ENCODE results near the gene OR5K2. TPM values are rescaled to one million over a fixed set of nuclear protein-coding genes. Genes with fewer than 3 reads are reported as not detected.

OR5K2 gene
- total RNA-seq, 1 donor from 2014 or later: not detected

GRCh38 chr3:98521897-98522543 lies 24.5 kb downstream of the OR5K2 start:
- no peaks in the 10 kb centered on the region for H3K27me3 Mint-ChIP-seq (ENCODE audit: low read depth)
- peak overlapping the region; percentile 90 for H3K4me3 Mint-ChIP-seq
- H3K36me3 Mint-ChIP-seq (ENCODE audit: low read depth): peaks cover 9% of the 10 kb centered on the region
- peak overlapping the region; percentile 64 for H3K27ac Mint-ChIP-seq (ENCODE audit: unreplicated experiment)
- peaks cover 39% of the 10 kb centered on the region for H3K4me1 Mint-ChIP-seq
- peaks cover 2% of the 10 kb centered on the region for H3K9me3 Mint-ChIP-seq
- TF ChIP-seq, protein P1, sequence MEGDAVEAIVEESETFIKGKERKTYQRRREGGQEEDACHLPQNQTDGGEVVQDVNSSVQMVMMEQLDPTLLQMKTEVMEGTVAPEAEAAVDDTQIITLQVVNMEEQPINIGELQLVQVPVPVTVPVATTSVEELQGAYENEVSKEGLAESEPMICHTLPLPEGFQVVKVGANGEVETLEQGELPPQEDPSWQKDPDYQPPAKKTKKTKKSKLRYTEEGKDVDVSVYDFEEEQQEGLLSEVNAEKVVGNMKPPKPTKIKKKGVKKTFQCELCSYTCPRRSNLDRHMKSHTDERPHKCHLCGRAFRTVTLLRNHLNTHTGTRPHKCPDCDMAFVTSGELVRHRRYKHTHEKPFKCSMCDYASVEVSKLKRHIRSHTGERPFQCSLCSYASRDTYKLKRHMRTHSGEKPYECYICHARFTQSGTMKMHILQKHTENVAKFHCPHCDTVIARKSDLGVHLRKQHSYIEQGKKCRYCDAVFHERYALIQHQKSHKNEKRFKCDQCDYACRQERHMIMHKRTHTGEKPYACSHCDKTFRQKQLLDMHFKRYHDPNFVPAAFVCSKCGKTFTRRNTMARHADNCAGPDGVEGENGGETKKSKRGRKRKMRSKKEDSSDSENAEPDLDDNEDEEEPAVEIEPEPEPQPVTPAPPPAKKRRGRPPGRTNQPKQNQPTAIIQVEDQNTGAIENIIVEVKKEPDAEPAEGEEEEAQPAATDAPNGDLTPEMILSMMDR (conservative IDR thresholded peaks at IDR 0.05): no peak
- peak; percentile 22 for DNase-seq (ENCODE audit: low read depth, low spot score)

DNA sequence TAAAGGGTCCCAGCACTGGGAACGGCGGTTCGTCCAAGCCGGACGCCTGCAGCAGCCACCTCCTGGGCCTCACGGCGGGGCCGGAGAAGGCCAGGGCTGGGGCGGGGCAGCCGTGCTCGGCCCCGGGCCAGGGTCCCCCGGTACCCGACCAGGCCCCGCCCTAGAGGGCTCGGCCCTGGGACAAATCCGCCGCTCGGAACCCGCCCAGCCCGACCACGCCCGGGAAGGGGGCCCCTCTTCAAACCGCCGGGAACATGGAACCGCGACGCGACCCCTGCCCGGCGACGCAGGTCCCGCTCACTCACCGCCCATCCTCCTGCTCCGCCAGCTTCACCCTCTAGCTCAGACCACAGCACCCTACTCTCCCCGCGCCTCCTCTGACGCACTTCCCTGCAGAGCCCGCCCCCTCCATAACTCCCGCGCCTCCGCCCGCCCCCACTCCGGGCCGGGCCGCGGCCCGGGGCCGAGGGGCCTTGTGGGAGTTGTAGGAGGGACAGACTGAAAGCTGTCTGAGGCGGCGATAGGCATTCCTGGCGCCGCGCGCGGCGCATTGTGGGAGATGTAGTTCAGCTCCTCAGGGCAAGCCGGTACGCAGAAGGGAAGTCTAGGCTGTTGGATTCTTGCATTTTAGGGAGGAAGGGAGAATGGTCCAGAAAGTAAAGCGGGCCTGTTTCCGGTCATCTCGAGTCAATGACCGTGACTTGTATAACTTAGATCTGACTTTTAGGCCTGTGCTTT lies 25.2 kb downstream of the OR5K2 start, which contains the start of gene CLDND1:
Gene CLDND1 (minus strand): TSS at position 359 of the 738 bp plus-strand sequence. CDS start 1,478 bp downstream, outside the sequence.
- H3K9me3 Mint-ChIP-seq: peaks cover 2% of the 10 kb centered on the region
- H3K36me3 Mint-ChIP-seq (ENCODE audit: low read depth): peaks cover 9% of the 10 kb centered on the region
- peak within 1 kb of the TSS; percentile 90 for H3K4me3 Mint-ChIP-seq
- H3K27me3 Mint-ChIP-seq (ENCODE audit: low read depth): no peaks in the 10 kb centered on the region
- peak; percentile 88 for DNase-seq (ENCODE audit: low read depth, low spot score)
- peaks cover 39% of the 10 kb centered on the region for H3K4me1 Mint-ChIP-seq
- H3K27ac Mint-ChIP-seq (ENCODE audit: unreplicated experiment): peak within 1 kb of the TSS; percentile 97
- TF ChIP-seq, protein P1 (conservative IDR thresholded peaks at IDR 0.05): no peak

GRCh38 chr3:98525494-98525893 lies 28.0 kb downstream of the OR5K2 start:
- no peak for DNase-seq (ENCODE audit: low read depth, low spot score)
- Mint-ChIP-seq H3K9me3 (peaks cover 2% of the 10 kb centered on the region), H3K27ac (ENCODE audit: unreplicated experiment) (no peak overlapping the region), H3K36me3 (ENCODE audit: low read depth) (no peaks in the 10 kb centered on the region), H3K27me3 (ENCODE audit: low read depth) (no peaks in the 10 kb centered on the region), H3K4me3 (no peak overlapping the region), H3K4me1 (peaks cover 28% of the 10 kb centered on the region)
- TF ChIP-seq, protein P1 (conservative IDR thresholded peaks at IDR 0.05): no peak

DNA sequence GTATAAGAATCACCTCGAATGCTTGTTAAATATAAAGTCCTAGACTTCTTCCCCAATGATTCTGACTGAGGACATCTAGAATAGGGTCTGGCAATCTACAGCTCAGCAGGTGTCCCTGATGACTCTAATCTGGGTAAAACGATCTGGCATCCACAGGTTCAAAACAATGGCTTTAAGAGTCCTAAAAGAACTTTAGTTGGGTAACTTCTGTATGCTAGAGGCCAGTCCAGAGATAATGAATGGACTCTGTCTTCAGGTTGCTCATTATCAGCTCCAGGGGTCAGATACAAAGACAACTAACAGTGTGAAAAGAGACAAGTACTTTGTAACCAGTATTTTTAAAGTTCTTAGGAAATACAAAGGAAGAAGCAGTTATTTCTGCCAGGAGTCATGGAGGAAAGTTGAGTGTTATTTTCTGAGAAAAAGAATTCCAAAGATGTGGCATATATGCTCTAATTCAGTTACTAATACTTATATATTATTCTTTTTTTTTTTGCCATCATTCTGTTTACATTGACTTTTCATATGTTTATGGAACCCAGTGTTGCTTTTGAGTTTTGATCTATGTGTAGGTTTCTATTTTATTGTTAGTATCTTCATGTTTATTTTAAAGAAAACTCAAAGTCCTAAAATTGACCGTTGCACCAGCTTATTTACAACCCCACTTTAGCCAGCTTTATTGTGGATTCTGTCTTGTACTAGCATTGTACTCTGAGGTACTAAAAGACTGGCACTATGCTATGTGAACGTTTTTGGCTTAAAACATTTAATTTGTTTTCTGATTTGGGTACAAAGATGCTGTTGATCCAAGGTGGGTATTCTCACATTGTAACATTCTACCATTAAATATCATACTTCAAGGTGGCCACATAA lies 31.2 kb downstream of the OR5K2 start:
- no peak overlapping the region for H3K4me3 Mint-ChIP-seq
- H3K9me3 Mint-ChIP-seq: no peaks in the 10 kb centered on the region
- no peak overlapping the region for H3K27ac Mint-ChIP-seq (ENCODE audit: unreplicated experiment)
- H3K27me3 Mint-ChIP-seq (ENCODE audit: low read depth): no peaks in the 10 kb centered on the region
- peaks cover 4% of the 10 kb centered on the region for H3K4me1 Mint-ChIP-seq
- H3K36me3 Mint-ChIP-seq (ENCODE audit: low read depth): no peaks in the 10 kb centered on the region
- TF ChIP-seq, protein P1 (conservative IDR thresholded peaks at IDR 0.05): no peak
- no peak for DNase-seq (ENCODE audit: low read depth, low spot score)

DNA sequence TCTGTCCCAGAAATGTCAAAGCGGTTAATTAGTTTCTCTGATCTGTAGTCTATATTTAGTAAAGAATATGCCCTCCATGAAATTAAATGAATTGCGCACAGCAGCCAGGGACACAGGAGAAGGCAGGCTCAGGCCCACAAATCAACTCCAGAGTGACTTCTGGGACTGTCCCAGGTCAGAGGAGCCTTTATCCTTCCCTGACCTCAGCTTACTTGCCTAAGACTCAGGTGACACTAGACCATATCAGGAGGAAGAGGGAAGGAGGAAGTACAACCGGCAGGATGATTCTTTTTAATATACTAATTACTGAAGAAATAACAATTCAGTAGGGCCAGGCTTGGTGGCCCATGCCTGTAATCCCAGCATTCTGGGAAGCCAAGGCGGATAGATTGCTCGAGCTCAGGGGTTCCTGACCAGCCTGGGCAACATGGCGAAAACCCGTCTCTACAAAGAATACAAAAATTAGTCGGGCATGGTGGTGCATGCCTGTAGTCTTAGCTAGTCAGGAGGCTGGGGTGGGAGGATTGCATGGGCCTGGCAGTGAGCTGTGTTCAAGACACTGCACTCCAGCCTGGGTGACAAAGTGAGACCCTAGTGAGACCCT lies 32.5 kb downstream of the OR5K2 start:
- Mint-ChIP-seq H3K27ac (ENCODE audit: unreplicated experiment) (peak overlapping the region; percentile 59), H3K27me3 (ENCODE audit: low read depth) (no peaks in the 10 kb centered on the region), H3K4me3 (no peak overlapping the region), H3K36me3 (ENCODE audit: low read depth) (no peaks in the 10 kb centered on the region), H3K9me3 (no peaks in the 10 kb centered on the region), H3K4me1 (peaks cover 4% of the 10 kb centered on the region)
- DNase-seq (ENCODE audit: low read depth, low spot score): no peak
- TF ChIP-seq, protein P1 (conservative IDR thresholded peaks at IDR 0.05): no peak
